ENCODE measurements around the gene RBL1.

Gene RBL1

GRCh38 chr20:36950414-36951197 lies 145.2 kb downstream of the RBL1 start:
- DNase-seq = peak; percentile 49
